ENCODE measurements around the gene MTUS2.

DNA sequence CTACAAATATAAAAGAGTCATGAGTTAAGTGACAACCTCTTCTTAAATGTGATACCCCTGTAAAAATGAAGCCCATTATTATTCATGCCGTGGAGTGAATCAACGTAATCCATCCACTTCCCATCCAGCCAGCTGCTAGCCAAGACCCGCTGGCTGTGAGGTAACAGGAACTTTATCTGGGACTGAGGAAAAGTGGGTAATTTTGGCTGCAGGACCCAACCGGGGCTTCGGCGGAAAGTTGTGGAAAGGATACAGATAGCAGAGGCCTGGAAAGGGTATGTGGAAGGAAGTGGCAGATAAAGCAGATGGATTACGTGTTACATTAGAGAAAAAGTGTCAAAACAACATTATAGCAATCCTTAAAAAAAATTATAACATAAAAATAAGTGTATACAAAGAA is 727.0 kb downstream of the MTUS2 start:
- TF ChIP-seq, protein P1, sequence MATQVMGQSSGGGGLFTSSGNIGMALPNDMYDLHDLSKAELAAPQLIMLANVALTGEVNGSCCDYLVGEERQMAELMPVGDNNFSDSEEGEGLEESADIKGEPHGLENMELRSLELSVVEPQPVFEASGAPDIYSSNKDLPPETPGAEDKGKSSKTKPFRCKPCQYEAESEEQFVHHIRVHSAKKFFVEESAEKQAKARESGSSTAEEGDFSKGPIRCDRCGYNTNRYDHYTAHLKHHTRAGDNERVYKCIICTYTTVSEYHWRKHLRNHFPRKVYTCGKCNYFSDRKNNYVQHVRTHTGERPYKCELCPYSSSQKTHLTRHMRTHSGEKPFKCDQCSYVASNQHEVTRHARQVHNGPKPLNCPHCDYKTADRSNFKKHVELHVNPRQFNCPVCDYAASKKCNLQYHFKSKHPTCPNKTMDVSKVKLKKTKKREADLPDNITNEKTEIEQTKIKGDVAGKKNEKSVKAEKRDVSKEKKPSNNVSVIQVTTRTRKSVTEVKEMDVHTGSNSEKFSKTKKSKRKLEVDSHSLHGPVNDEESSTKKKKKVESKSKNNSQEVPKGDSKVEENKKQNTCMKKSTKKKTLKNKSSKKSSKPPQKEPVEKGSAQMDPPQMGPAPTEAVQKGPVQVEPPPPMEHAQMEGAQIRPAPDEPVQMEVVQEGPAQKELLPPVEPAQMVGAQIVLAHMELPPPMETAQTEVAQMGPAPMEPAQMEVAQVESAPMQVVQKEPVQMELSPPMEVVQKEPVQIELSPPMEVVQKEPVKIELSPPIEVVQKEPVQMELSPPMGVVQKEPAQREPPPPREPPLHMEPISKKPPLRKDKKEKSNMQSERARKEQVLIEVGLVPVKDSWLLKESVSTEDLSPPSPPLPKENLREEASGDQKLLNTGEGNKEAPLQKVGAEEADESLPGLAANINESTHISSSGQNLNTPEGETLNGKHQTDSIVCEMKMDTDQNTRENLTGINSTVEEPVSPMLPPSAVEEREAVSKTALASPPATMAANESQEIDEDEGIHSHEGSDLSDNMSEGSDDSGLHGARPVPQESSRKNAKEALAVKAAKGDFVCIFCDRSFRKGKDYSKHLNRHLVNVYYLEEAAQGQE (IDR thresholded peaks at IDR 0.05; ENCODE audit: borderline replicate concordance): no peak
- TF ChIP-seq, protein P1 (CRISPR knock-in tag; IDR thresholded peaks at IDR 0.05; ENCODE audit: low read depth): no peak
- TF ChIP-seq, protein P2, sequence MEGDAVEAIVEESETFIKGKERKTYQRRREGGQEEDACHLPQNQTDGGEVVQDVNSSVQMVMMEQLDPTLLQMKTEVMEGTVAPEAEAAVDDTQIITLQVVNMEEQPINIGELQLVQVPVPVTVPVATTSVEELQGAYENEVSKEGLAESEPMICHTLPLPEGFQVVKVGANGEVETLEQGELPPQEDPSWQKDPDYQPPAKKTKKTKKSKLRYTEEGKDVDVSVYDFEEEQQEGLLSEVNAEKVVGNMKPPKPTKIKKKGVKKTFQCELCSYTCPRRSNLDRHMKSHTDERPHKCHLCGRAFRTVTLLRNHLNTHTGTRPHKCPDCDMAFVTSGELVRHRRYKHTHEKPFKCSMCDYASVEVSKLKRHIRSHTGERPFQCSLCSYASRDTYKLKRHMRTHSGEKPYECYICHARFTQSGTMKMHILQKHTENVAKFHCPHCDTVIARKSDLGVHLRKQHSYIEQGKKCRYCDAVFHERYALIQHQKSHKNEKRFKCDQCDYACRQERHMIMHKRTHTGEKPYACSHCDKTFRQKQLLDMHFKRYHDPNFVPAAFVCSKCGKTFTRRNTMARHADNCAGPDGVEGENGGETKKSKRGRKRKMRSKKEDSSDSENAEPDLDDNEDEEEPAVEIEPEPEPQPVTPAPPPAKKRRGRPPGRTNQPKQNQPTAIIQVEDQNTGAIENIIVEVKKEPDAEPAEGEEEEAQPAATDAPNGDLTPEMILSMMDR (IDR thresholded peaks at IDR 0.05 in 2 of 3, conservative IDR thresholded peaks at IDR 0.05 in 1 of 3; ENCODE audit: insufficient read depth in 2 of 3, low read depth in 1 of 3, low read length in 3 of 3): no peak
- TF ChIP-seq ZKSCAN8 (CRISPR knock-in tag; IDR thresholded peaks at IDR 0.05) (no peak), BRD9 (IDR thresholded peaks at IDR 0.05; ENCODE audit: low read depth, partially characterized antibody) (no peak), POLR2A (conservative IDR thresholded peaks at IDR 0.05) (no peak)
- TF ChIP-seq, protein P3, sequence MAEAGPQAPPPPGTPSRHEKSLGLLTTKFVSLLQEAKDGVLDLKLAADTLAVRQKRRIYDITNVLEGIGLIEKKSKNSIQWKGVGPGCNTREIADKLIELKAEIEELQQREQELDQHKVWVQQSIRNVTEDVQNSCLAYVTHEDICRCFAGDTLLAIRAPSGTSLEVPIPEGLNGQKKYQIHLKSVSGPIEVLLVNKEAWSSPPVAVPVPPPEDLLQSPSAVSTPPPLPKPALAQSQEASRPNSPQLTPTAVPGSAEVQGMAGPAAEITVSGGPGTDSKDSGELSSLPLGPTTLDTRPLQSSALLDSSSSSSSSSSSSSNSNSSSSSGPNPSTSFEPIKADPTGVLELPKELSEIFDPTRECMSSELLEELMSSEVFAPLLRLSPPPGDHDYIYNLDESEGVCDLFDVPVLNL (CRISPR knock-in tag; IDR thresholded peaks at IDR 0.05; ENCODE audit: low read depth): no peak

All from K562 (cell line).